ENCODE data around the gene CELA3A.
A peak's percentile ranks its signal among the peaks of the same experiment; 100 is the strongest.

CELA3A gene

DNA sequence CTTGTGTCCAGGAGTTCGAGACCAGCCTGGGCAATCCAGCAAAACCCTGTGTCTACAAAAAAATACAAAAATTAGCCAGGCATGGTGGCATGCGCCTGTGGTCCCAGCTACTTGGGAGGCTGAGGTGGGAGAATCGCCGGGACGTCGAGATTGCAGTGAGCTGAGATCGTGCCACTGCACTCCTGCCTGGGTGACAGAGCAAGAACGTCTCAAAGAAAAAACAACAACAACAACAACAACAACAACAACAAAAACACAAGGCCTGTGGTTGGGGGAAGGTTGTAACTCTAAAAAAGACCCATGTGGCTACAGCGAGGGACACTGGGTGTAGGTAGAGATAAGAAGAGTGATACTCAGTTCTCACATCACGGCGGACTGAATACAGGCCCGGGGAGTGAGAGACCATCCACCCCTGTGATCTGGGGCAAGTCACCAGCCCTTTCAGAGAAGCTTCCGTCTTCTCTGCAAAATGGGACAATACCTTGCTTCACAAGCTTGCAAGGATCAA, 50.2 kb downstream of the CELA3A start:
- H3K4me3 ChIP-seq (ENCODE audit: low read depth, low read length, poor library complexity, severe bottlenecking) = peak overlapping the region; percentile 93
- H3K27me3 ChIP-seq (ENCODE audit: insufficient read depth, low read length) = no peaks in the 10 kb centered on the region
- peaks cover 3% of the 10 kb centered on the region; the same call in 1 of the 2 replicates for H3F3A ChIP-seq (ENCODE audit: insufficient read depth, low read length)
- no peak overlapping the region for H2AFZ ChIP-seq (ENCODE audit: low read length)
- no peaks in the 10 kb centered on the region for H4K20me1 ChIP-seq (ENCODE audit: insufficient read depth, low read length)
- peak overlapping the region; percentile 62; the same call in 1 of the 2 replicates for H3K4me2 ChIP-seq (ENCODE audit: low read length)
- H3K4me1 ChIP-seq (ENCODE audit: insufficient read depth, low read length, severe bottlenecking) = peaks cover 42% of the 10 kb centered on the region
- no peak overlapping the region for H3K27ac ChIP-seq (ENCODE audit: low read depth, low read length, poor library complexity, severe bottlenecking)
- TF ChIP-seq, protein P1, sequence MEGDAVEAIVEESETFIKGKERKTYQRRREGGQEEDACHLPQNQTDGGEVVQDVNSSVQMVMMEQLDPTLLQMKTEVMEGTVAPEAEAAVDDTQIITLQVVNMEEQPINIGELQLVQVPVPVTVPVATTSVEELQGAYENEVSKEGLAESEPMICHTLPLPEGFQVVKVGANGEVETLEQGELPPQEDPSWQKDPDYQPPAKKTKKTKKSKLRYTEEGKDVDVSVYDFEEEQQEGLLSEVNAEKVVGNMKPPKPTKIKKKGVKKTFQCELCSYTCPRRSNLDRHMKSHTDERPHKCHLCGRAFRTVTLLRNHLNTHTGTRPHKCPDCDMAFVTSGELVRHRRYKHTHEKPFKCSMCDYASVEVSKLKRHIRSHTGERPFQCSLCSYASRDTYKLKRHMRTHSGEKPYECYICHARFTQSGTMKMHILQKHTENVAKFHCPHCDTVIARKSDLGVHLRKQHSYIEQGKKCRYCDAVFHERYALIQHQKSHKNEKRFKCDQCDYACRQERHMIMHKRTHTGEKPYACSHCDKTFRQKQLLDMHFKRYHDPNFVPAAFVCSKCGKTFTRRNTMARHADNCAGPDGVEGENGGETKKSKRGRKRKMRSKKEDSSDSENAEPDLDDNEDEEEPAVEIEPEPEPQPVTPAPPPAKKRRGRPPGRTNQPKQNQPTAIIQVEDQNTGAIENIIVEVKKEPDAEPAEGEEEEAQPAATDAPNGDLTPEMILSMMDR (IDR thresholded peaks at IDR 0.05; ENCODE audit: low read length) = no peak
- no peak for TF ChIP-seq EZH2 (IDR thresholded peaks at IDR 0.05; ENCODE audit: borderline replicate concordance, low read length)
- peaks cover 22% of the 10 kb centered on the region; the same call in 1 of the 2 replicates for H3K36me3 ChIP-seq (ENCODE audit: insufficient read depth, low read length)
- H3K9me2 ChIP-seq (ENCODE audit: low read depth, low read length) = no peaks in the 10 kb centered on the region
- H3K79me2 ChIP-seq (ENCODE audit: insufficient read depth, low read length) = peaks cover 33% of the 10 kb centered on the region
- H3K9ac ChIP-seq (ENCODE audit: low read length) = no peak overlapping the region; the same call in 1 of the 2 replicates
- H3K9me3 ChIP-seq (ENCODE audit: low read length) = no peaks in the 10 kb centered on the region

DNA sequence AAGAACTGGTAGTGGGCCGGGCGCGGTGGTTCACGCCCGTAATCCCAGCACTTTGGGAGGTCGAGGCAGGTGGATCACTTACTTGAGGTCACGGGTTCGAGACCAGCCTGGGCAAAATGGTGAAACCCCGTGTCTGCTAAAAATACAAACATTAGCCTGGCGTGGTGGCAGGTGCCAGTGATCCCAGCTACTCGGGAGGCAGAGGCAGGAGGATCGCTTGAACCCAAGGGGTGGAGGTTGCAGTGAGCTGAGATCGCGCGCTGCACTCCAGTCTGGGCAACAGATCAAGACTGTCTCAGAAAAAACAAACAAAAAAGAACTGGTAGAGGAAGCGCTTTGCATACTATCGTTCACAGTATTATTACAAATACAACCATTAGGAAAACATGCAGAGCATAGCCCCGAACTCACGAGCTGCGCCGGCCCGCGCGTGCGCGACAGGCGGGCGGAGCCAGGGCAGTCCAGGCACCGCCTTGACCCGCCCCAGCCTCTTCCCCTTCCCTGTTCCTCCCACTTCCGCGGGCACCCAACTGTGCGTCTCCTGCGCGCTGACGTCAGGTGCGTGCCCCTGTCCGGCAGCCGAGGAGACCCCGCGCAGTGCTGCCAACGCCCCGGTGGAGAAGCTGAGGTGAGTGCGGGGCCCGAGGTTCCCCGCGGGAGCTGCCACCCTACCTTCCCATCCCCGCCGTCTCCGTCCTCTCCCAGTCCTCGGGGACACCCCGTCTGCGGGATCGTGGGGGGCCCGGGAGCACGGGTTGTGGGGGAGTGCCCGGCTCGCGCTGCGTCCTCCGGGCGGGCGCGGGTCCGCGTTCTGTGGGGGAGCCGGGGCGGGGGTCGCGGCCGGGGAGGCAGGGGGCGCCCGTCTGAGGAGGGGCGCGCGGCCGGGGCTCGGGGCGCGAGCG, 50.9 kb downstream of the CELA3A start, which contains the start of gene CDC42:
TSS of gene CDC42 (plus strand) at position 595 of the 902 bp plus-strand sequence. CDS start 25,770 bp downstream, outside the sequence.
- no peaks in the 10 kb centered on the region for H3K27me3 ChIP-seq (ENCODE audit: insufficient read depth, low read length)
- peak within 1 kb of the TSS; percentile 43 for H3K27ac ChIP-seq (ENCODE audit: low read depth, low read length, poor library complexity, severe bottlenecking)
- TF ChIP-seq EZH2 (IDR thresholded peaks at IDR 0.05; ENCODE audit: borderline replicate concordance, low read length) = no peak
- TF ChIP-seq, protein P1 (IDR thresholded peaks at IDR 0.05; ENCODE audit: low read length) = no peak
- H3F3A ChIP-seq (ENCODE audit: insufficient read depth, low read length) = peaks cover 3% of the 10 kb centered on the region; the same call in 1 of the 2 replicates
- no peaks in the 10 kb centered on the region for H3K9me3 ChIP-seq (ENCODE audit: low read length)
- H3K36me3 ChIP-seq (ENCODE audit: insufficient read depth, low read length) = peaks cover 29% of the 10 kb centered on the region
- H3K9ac ChIP-seq (ENCODE audit: low read length) = peak within 1 kb of the TSS; percentile 82
- peaks cover 40% of the 10 kb centered on the region for H3K79me2 ChIP-seq (ENCODE audit: insufficient read depth, low read length)
- H3K4me3 ChIP-seq (ENCODE audit: low read depth, low read length, poor library complexity, severe bottlenecking) = peak within 1 kb of the TSS; percentile 93
- no peaks in the 10 kb centered on the region for H3K9me2 ChIP-seq (ENCODE audit: low read depth, low read length)
- H2AFZ ChIP-seq (ENCODE audit: low read length) = 0 out of 2 replicates have a peak within 1 kb of the TSS, but pooled peaks have one; percentile 57
- H3K4me2 ChIP-seq (ENCODE audit: low read length) = peak within 1 kb of the TSS; percentile 78
- no peaks in the 10 kb centered on the region for H4K20me1 ChIP-seq (ENCODE audit: insufficient read depth, low read length)
- H3K4me1 ChIP-seq (ENCODE audit: insufficient read depth, low read length, severe bottlenecking) = peaks cover 46% of the 10 kb centered on the region

DNA sequence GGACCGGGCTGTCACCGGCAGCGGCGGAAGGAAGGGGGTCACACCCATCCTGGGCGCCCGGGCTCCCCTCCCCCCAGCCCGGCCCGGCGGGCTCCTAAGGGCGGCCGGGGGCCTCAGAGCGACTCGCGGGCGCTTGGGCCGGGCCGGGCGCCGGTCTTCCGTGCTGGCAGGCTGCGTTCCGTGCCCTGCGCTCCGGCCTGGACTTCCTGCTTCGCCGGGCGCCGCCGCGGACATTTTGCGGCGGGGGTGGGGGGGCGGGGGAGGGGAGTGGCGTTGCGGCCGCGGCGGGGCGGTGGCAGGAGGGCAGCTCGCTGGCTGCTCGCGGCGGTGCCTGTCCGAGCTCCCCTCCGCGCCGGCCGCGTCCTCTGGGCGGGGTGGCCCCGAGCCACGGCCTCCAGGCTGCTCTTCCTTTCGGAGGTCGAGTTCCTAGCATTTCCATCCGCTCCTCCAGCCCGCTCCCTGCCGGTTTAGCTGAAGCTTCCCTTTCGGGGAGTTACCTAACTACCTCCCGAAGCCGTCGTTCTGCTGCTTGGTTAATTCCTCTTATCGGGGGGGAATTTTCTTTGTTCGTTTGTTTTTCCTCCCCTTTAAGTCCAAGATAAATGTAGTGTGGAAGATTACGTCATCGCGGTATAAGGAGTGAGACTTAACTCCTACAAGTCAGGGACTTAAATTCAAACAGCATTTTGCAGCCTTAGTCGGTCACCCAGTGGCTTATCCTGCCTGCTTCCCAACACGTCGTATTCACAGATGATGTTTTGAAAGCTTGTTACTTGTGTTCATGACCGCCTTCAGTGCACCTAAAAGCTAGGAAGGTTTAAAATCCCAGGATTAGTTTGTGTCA, 51.8 kb downstream of the CELA3A start:
- Histone ChIP-seq H3K4me1 (ENCODE audit: insufficient read depth, low read length, severe bottlenecking) (peaks cover 45% of the 10 kb centered on the region), H3K79me2 (ENCODE audit: insufficient read depth, low read length) (peaks cover 49% of the 10 kb centered on the region), H3K9ac (ENCODE audit: low read length) (peak overlapping the region; percentile 82), H3K4me3 (ENCODE audit: low read depth, low read length, poor library complexity, severe bottlenecking) (peak overlapping the region; percentile 93), H3K4me2 (ENCODE audit: low read length) (peak overlapping the region; percentile 78), H4K20me1 (ENCODE audit: insufficient read depth, low read length) (no peaks in the 10 kb centered on the region; the same call in 1 of the 2 replicates), H3K9me3 (ENCODE audit: low read length) (no peaks in the 10 kb centered on the region), H3F3A (ENCODE audit: insufficient read depth, low read length) (peaks cover 3% of the 10 kb centered on the region; the same call in 1 of the 2 replicates), H3K27ac (ENCODE audit: low read depth, low read length, poor library complexity, severe bottlenecking) (peak overlapping the region; percentile 9), H3K36me3 (ENCODE audit: insufficient read depth, low read length) (peaks cover 38% of the 10 kb centered on the region), H2AFZ (ENCODE audit: low read length) (no peak overlapping the region), H3K9me2 (ENCODE audit: low read depth, low read length) (no peaks in the 10 kb centered on the region), H3K27me3 (ENCODE audit: insufficient read depth, low read length) (no peaks in the 10 kb centered on the region)
- no peak for TF ChIP-seq EZH2 (IDR thresholded peaks at IDR 0.05; ENCODE audit: borderline replicate concordance, low read length)
- TF ChIP-seq, protein P1 (IDR thresholded peaks at IDR 0.05; ENCODE audit: low read length) = no peak

All from OCI-LY1 (cell line).